Endothelial cell of umbilical vein (primary cell): ENCODE data around the gene GPD1L. TPM values are rescaled to one million over a fixed set of nuclear protein-coding genes. Genes with fewer than 3 reads are reported as not detected.

Experiments
- BruUV-seq: library from RNA; stranded (reverse); fragments of 400-500 nt; replicated peaks from 2 replicates; lab custom pipeline; 2021; lab: Mats Ljungman, UMichigan
- CTCF ChIA-PET: fragments of 300-600, 350-600 bp; sonication (Branson Sonifier 250); formaldehyde crosslinking; loops from one replicate; lab custom pipeline; 2021; ENCODE audit warnings: antibody characterized with exemption, inconsistent platforms; lab: Charles Lee
- POLR2A ChIA-PET: fragments of 300-600, 350-600 bp; sonication (Branson Sonifier 250); formaldehyde crosslinking; loops from one replicate; lab custom pipeline; 2021; ENCODE audit warnings: antibody characterized with exemption, inconsistent platforms; lab: Charles Lee
- DNase-seq: peaks from one replicate; pipeline ENCODE4 v3.0.0-alpha.2; 2011; ENCODE audit warnings: low read depth, low spot score
- FAIRE-seq: peaks from 2 replicates; lab custom pipeline; 2011; peaks lifted over from hg19 to GRCh38; lab: Jason Lieb, UNC
- H2AFZ ChIP-seq: 2 replicates; pipeline ENCODE4 v1.6.0; 2012; ENCODE audit warnings: low read depth, low read length, control low read depth, inconsistent platforms
- H3K27ac ChIP-seq: 2 replicates; pipeline ENCODE4 v1.5.1; 2011; ENCODE audit warnings: low read depth, mild to moderate bottlenecking, control low read depth, low read length, moderate library complexity; ENCODE audit not compliant: insufficient read depth
- H3K27me3 ChIP-seq, 2 experiments: 2 replicates each; pipeline versions ENCODE4 v1.6.0 to v1.6.1; 2011; ENCODE audit warnings: low read length in 2 of 2, mixed read lengths in 1 of 2; ENCODE audit not compliant: control insufficient read depth in 2 of 2, insufficient read depth in 2 of 2
- H3K36me3 ChIP-seq, 2 experiments: 2 replicates in 1 of 2; 3 replicates in 1 of 2; pipeline ENCODE4 v1.5.1; 2011; ENCODE audit warnings: low read length in 2 of 2, mild to moderate bottlenecking in 1 of 2, moderate library complexity in 1 of 2; ENCODE audit not compliant: control insufficient read depth in 2 of 2, insufficient read depth in 2 of 2; ENCODE audit errors: extremely low read depth in 1 of 2
- H3K4me1 ChIP-seq: 3 replicates; pipeline ENCODE4 v1.5.1; 2011; ENCODE audit warnings: mild to moderate bottlenecking, low read length; ENCODE audit not compliant: control insufficient read depth, insufficient read depth; ENCODE audit errors: extremely low read depth
- H3K4me2 ChIP-seq: 2 replicates; pipeline ENCODE4 v1.6.1; 2011; ENCODE audit warnings: low read length, control low read depth, mixed read lengths; ENCODE audit not compliant: insufficient read depth
- H3K4me3 ChIP-seq, 3 experiments: fragments of 200-600 bp in 1 of 3; sonication (generic), shearing (Covaris generic) in 1 of 3; replicated peaks in 1 of 3; 2 replicates each; pipeline ENCODE4 v1.5.1; 2011 to 2016; ENCODE audit warnings: control low read depth in 3 of 3, low read length in 3 of 3, mild to moderate bottlenecking in 2 of 3, inconsistent platforms in 1 of 3, low read depth in 1 of 3, moderate library complexity in 1 of 3; ENCODE audit not compliant: insufficient read depth in 1 of 3
- H3K79me2 ChIP-seq: 2 replicates; pipeline ENCODE4 v1.6.0; 2012; ENCODE audit warnings: low read length, inconsistent platforms; ENCODE audit not compliant: control insufficient read depth, insufficient read depth
- H3K9ac ChIP-seq: replicated peaks from 2 replicates; pipeline ENCODE3; 2011; ENCODE audit warnings: low read length, control low read depth; ENCODE audit not compliant: insufficient read depth; ENCODE audit errors: extremely low read depth
- H3K9me1 ChIP-seq: replicated peaks from 3 replicates; pipeline ENCODE4 v1.6.0; 2011; ENCODE audit warnings: mild to moderate bottlenecking, low read length; ENCODE audit not compliant: control insufficient read depth, insufficient read depth; ENCODE audit errors: extremely low read depth
- H3K9me3 ChIP-seq: replicated peaks from 2 replicates; pipeline ENCODE4 v1.5.1; 2012; ENCODE audit warnings: low read length, inconsistent platforms; ENCODE audit not compliant: control insufficient read depth, insufficient read depth
- H4K20me1 ChIP-seq: replicated peaks from 2 replicates; pipeline ENCODE3; 2011; ENCODE audit warnings: mild to moderate bottlenecking, low read length; ENCODE audit not compliant: control insufficient read depth, insufficient read depth; ENCODE audit errors: extremely low read depth
- EZH2 ChIP-seq: IDR thresholded peaks from 2 replicates; pipeline ENCODE4 v1.6.1; 2012; ENCODE audit warnings: borderline replicate concordance, low read depth, mild to moderate bottlenecking, moderate library complexity, low read length, inconsistent platforms; ENCODE audit not compliant: severe bottlenecking
- FOS ChIP-seq: IDR thresholded peaks from 2 replicates; pipeline ENCODE4 v1.6.1; 2011; ENCODE audit warnings: mild to moderate bottlenecking, low read length, moderate library complexity, borderline replicate concordance; ENCODE audit not compliant: insufficient read depth
- GATA2 ChIP-seq: IDR thresholded peaks from 2 replicates; pipeline ENCODE4 v1.7.0; 2011; ENCODE audit warnings: low read depth, mild to moderate bottlenecking, moderate library complexity, mixed read lengths, low read length; ENCODE audit not compliant: insufficient read length, insufficient read depth
- JUN ChIP-seq: IDR thresholded peaks from 2 replicates; pipeline ENCODE4 v1.6.1; 2011; ENCODE audit warnings: borderline replicate concordance, low read depth; ENCODE audit not compliant: insufficient read length, insufficient read depth
- MYC ChIP-seq: IDR thresholded peaks from one replicate; pipeline ENCODE4 v1.6.1; 2011; ENCODE audit warnings: mild to moderate bottlenecking, low read depth, low read length
- POLR2A ChIP-seq: IDR thresholded peaks from 2 replicates; pipeline ENCODE4 v1.6.1; 2012; ENCODE audit warnings: low read depth, mild to moderate bottlenecking, control low read depth, low read length
- POLR2AphosphoS5 ChIP-seq: IDR thresholded peaks from 2 replicates; pipeline ENCODE4 v1.6.1; 2012; ENCODE audit warnings: low read depth, mild to moderate bottlenecking, control low read depth, low read length, moderate library complexity; ENCODE audit not compliant: insufficient read depth
- dilution Hi-C: fragments of 300-500 bp; cut with MboI; formaldehyde crosslinking; loops from one replicate; pipeline ENCODE4 v1.15.0; 2019; ENCODE audit warnings: low sequenced_read_pairs; ENCODE audit not compliant: extremely low pct_ligation_motif_present
- intact Hi-C: fragments of 100-400 bp; cut with micrococcal nuclease; formaldehyde crosslinking; loops from one replicate; pipeline ENCODE4 v1.10.0; 2022
- polyA plus RNA-seq, 4 experiments: library from polyadenylated mRNA; depleted of rRNA in 3 of 4; stranded (reverse) in 3 of 4; unstranded in 1 of 4; fragments of >200 nt; gene quantifications; 2 replicates each; pipeline versions ENCODE4 v1.2.1 to v1.2.3, GENCODE V29; 2011 to 2012; ENCODE audit warnings: missing spikeins in 1 of 4
- total RNA-seq: library from RNA; stranded (reverse); gene quantifications from 2 replicates; pipeline ENCODE4 v1.2.3, GENCODE V29; 2021
- TF ChIP-seq, protein P1 (sequence below), 2 donors: IDR thresholded peaks; 1 replicate in 1 of 2; 2 replicates in 1 of 2; pipeline ENCODE4 v1.5.1; 2011; ENCODE audit warnings: low read length in 2 of 2, mild to moderate bottlenecking in 2 of 2, moderate library complexity in 2 of 2, control low read depth in 1 of 2, inconsistent platforms in 1 of 2, low read depth in 1 of 2; ENCODE audit not compliant: insufficient read depth in 1 of 2; ENCODE audit errors: extremely low read depth in 1 of 2
- TF ChIP-seq, protein P2 (sequence below): IDR thresholded peaks from 2 replicates; pipeline ENCODE4 v1.6.1; 2011; ENCODE audit not compliant: insufficient read depth, insufficient read length

Gene GPD1L
- total and polyA plus RNA-seq, 2 donors (not counting 3 experiments of a cell fraction or from before 2014, with no cell fraction given) = 5.1 to 12.9 TPM

DNA sequence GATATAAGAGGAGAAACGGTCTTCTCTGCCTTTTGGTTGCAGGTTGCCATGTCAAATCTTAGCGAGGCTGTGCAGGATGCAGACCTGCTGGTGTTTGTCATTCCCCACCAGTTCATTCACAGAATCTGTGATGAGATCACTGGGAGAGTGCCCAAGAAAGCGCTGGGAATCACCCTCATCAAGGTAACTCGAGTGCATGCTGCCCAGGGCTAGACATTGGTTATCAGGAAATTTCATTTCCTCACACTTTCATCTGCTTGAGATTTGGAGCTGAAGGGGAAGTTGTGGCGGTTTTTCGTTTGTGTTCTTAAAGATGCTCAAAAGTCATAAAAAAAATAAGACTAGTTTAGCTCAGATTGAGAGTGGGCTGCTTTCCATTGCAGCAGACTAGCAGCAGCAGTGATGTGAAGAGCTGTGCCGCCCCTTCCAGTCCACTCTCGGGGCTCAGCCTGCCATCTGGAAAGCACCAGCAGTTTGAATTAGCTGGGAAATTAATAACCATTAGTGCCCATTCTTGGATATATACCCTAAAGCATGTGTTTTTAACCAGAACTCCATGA is 32.2 kb downstream of the GPD1L start:
- no peak overlapping the region for H3K4me2 ChIP-seq
- no peaks in the 10 kb centered on the region for H3K9me1 ChIP-seq
- no peaks in the 10 kb centered on the region for H3K36me3 ChIP-seq
- no peak overlapping the region for H3K9ac ChIP-seq
- peak; percentile 80 for DNase-seq
- no peaks in the 10 kb centered on the region for H3K79me2 ChIP-seq
- no peak overlapping the region for H3K4me3 ChIP-seq
- intact Hi-C loops (no loop called here), dilution Hi-C loops (no loop called here)
- H3K4me1 ChIP-seq = peaks cover 28% of the 10 kb centered on the region
- FAIRE-seq = peak; percentile 82
- no peak overlapping the region for H2AFZ ChIP-seq
- no peaks in the 10 kb centered on the region for H3K27me3 ChIP-seq
- H4K20me1 ChIP-seq = no peaks in the 10 kb centered on the region
- no peaks in the 10 kb centered on the region for H3K9me3 ChIP-seq
- POLR2A ChIA-PET = no interaction called here
- TF ChIP-seq, protein P1, sequence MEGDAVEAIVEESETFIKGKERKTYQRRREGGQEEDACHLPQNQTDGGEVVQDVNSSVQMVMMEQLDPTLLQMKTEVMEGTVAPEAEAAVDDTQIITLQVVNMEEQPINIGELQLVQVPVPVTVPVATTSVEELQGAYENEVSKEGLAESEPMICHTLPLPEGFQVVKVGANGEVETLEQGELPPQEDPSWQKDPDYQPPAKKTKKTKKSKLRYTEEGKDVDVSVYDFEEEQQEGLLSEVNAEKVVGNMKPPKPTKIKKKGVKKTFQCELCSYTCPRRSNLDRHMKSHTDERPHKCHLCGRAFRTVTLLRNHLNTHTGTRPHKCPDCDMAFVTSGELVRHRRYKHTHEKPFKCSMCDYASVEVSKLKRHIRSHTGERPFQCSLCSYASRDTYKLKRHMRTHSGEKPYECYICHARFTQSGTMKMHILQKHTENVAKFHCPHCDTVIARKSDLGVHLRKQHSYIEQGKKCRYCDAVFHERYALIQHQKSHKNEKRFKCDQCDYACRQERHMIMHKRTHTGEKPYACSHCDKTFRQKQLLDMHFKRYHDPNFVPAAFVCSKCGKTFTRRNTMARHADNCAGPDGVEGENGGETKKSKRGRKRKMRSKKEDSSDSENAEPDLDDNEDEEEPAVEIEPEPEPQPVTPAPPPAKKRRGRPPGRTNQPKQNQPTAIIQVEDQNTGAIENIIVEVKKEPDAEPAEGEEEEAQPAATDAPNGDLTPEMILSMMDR (IDR thresholded peaks at IDR 0.05; ENCODE audit: extremely low read depth in 1 of 2, insufficient read depth in 1 of 2, low read depth in 1 of 2, low read length in 2 of 2) = no peak
- TF ChIP-seq POLR2A (no peak), EZH2 (no peak), FOS (no peak), GATA2 (peak; percentile 53), MYC (no peak), JUN (no peak), POLR2AphosphoS5 (no peak)
- TF ChIP-seq, protein P2, sequence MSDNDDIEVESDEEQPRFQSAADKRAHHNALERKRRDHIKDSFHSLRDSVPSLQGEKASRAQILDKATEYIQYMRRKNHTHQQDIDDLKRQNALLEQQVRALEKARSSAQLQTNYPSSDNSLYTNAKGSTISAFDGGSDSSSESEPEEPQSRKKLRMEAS = no peak
- no TSS peak for BruUV-seq
- no peak overlapping the region for H3K27ac ChIP-seq
- CTCF ChIA-PET = interaction anchor here (0.9 to 1.3 kb wide), 4 partner anchors 10 to 157 kb away, joined by 3 to 10 read pairs (median 3); partner anchors contain the start of gene ZNF860
